ENCODE data around the gene ANKRD63.

ANKRD63 gene

DNA sequence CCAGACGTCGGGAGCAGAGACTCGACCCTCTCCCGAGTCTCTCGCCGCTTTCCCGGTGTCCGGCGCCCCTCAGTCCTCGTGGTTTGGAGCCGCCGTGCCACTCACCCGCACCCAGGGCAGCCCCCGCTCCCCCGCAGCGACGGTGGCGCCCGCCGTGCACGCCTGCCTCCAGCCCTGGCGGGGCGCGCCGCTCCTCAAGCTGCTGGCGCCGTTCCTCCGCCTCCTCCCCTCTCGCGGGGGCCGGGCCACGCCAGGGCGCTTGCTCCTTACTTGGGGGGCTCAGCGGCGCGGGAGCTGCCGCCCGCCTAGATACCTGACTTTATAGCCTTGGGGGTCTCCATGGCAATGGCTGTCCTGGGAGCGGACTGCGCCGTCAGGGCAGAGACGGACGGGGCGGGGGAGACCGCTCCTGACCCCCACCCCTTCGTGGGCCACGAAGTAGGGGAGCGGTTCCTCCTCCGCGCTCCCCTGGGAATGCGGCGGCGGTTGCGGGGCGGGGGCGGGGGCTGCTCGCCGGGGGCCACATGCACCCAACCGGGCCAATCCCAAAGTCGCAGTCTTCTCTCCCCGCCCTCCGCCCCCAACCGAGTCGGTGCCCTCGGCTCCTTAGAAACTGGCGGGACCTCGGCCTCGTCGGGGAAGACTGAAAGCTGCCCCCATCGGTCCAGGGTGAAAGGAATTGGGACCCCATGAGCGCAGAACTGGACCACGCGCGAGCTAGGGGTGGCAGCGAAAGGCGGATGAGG is at the start of gene ANKRD63:
Gene ANKRD63, minus strand, starts transcription at position 196 of the 746 bp plus-strand sequence. CDS start 478 bp downstream, outside the sequence.
- DNase-seq = peak; percentile 63

- no peak for DNase-seq
Measured at GRCh38 chr15:40332113-40332781, 49.4 kb upstream of the ANKRD63 start.

GRCh38 chr15:40331637-40332036 is 48.8 kb upstream of the ANKRD63 start:
- DNase-seq = no peak

DNA sequence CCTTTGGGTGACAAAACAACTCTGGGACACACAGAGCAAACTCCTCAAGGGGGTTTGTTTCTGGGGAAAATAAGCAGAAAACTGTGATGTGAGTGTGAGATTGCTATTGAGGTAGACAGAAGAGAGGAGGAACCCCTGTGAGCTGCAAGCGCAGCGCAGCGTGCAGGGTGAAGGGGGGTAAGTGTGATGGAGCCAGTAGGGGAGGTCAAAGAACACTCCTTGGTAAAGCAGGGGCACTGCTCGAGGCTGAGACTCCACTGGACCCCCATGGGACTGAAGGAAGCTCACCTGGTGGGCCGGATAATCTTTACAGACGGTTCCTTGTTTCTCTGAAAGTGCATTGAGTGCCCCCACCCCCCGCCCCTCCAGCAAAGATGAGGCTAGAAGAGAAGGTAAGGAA is 48.2 kb upstream of the ANKRD63 start:
- DNase-seq = no peak

GRCh38 chr15:40330368-40330836 is 47.5 kb upstream of the ANKRD63 start:
- DNase-seq = no peak

DNA sequence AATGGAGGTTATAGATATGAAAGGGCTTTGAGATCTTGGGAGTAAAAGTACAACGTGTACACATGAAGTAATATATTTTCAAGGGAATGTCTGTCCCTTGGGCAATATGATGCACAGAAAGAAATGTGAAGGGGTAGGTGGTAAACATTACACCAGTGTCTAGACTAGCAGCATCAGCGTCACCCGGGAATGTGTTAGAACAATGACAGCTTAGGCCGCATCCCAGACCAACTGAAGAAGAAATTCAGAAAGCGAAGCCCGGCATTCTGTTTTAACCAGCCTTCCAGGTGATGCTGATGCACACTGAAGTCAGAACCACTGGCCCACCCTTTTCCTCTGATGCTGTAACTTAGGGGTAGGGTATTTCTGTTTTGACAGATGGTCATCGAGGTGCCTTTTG is 46.9 kb upstream of the ANKRD63 start:
- no peak for DNase-seq

GRCh38 chr15:40328751-40329150 is 45.9 kb upstream of the ANKRD63 start:
- no peak for DNase-seq

GRCh38 chr15:40328176-40328575 is 45.3 kb upstream of the ANKRD63 start:
- DNase-seq = no peak

- DNase-seq = no peak
Measured at GRCh38 chr15:40327457-40327856, 44.6 kb upstream of the ANKRD63 start.

GRCh38 chr15:40325700-40326099 is 42.8 kb upstream of the ANKRD63 start:
- no peak for DNase-seq

GRCh38 chr15:40325188-40325587 is 42.3 kb upstream of the ANKRD63 start:
- no peak for DNase-seq

- peak; percentile 31 for DNase-seq
Measured at GRCh38 chr15:40323953-40324937, 41.4 kb upstream of the ANKRD63 start.

GRCh38 chr15:40323239-40323952 is 40.5 kb upstream of the ANKRD63 start, which contains the start of gene INAFM2:
Gene INAFM2, plus strand, starts transcription at chr15:40323692. Its CDS starts 364 bp downstream, at chr15:40324056.
- peak; percentile 98 for DNase-seq

GRCh38 chr15:40322531-40323238 is 39.8 kb upstream of the ANKRD63 start:
- DNase-seq = peak; percentile 30

DNA sequence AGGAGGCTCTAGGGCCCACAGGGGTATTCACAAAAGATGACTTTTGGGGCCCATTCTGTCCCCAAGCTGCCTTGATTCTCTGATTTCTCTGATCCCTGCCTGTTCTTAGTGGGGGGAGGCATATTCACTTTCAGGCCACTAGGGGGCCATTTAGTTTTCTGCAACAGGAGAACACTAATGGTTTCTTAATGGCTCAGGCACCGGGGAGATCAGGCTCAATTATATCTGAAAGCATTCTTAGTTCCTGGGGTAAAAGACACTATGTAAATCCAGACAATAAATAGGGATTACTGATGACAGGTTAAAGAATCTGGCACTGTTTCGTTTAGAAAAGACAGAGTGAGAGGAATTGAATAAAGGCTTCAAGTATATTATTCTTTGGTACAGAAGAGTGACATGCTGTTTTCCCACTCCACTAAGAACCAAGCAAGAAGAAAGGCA is 38.1 kb upstream of the ANKRD63 start:
- DNase-seq = peak; percentile 91

DNA sequence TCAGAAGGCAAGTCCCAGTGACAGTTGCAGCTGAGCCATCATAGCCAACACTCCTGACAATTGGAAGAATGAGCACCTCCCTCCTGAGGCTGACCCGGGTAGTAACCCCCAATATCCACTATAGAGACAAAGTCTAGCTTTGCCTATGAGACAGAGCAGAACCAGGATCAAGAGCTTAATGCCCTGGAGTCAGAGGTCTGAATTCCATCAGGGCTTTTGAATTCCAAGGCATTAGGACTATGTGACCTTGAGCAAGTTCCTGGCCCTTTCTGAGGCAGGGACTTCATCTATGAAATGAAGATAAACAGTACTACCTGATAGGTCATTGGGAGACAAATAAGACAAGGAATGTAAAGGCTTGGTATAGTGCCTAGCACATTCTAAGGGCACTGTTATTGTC is 37.5 kb upstream of the ANKRD63 start:
- DNase-seq = no peak

DNA sequence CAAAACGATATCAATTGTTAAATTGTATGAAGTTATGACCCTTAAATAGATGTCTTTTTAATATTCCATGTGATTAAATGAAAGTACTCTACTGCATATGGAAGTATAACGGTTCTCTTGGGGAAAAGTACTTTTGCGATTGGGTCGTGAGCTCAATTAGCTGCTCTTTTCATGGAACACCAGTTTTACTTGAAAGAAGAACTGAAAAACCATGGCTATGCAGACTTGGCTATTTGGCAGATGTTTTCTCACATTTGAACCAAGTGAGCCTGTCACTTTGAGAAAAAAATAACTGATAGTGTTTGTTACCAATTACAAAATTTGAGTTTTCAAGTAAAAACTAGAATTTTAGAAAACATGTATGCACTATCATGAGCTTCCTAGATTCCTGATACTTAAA is 34.7 kb upstream of the ANKRD63 start:
- DNase-seq = no peak

DNA sequence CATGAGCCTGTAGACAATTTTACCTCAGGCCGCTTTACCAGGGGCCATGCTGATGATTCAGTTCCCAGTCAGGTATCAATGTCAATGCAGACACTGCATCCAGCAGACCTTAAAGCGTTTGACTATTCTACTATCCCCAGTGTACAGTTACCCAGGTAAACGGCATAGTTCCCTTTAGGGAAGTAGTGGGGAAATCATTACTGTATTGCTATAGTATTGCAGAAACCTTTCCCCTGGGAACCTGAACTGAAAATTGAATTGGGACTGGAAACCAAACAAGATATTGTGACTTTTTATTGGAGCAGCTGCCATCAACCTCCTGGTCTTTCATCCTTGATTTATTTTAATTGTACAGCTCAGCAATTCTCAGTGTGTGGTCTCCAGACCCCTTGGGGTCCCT is 34.1 kb upstream of the ANKRD63 start:
- no peak for DNase-seq

GRCh38 chr15:40314723-40315276 is 31.9 kb upstream of the ANKRD63 start:
- no peak for DNase-seq

DNA sequence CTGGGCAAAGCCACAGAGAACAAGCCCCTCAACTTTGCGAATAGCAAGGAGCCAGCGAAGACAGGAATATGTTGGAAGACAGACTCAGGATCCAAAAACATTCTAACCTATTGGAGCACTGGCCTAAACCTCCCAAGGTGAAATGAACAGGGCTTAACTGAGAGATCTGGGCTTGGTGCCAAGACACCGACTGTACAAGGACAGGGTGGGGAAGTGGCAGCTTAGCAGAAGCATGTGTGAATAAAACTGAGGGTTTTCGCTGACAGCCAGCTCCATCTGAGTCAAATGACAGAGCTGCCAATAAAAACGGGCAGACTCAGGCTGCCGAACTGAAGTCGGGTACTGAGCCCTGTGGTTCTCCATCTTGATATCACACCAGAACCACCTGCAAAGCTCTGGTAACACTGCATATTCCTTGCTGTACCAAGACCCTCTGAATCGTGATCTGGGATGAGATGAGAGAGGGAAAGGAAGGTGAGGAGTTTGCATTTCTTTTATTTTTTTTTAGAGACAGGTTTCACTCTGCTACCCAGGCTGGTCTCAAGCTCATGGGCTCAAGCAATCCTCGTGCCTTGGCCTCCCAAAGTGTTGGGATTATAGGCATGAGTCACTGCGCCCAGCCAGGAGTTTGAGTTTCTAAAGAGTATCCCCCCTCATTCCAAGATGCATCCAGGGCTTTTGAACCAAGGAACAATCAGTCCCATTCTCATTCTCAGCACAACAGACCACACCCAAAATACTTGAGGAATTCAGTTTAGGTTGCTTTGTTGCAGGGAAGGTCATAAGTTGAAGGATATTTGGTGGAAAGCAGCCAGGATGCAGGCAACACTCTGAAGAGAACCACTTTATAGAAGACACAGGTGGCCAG is 30.9 kb upstream of the ANKRD63 start:
- peak; percentile 97 for DNase-seq

Data from NCI-H82 (cell line).